Measurements from ENCODE around the gene GPR15LG.

DNA sequence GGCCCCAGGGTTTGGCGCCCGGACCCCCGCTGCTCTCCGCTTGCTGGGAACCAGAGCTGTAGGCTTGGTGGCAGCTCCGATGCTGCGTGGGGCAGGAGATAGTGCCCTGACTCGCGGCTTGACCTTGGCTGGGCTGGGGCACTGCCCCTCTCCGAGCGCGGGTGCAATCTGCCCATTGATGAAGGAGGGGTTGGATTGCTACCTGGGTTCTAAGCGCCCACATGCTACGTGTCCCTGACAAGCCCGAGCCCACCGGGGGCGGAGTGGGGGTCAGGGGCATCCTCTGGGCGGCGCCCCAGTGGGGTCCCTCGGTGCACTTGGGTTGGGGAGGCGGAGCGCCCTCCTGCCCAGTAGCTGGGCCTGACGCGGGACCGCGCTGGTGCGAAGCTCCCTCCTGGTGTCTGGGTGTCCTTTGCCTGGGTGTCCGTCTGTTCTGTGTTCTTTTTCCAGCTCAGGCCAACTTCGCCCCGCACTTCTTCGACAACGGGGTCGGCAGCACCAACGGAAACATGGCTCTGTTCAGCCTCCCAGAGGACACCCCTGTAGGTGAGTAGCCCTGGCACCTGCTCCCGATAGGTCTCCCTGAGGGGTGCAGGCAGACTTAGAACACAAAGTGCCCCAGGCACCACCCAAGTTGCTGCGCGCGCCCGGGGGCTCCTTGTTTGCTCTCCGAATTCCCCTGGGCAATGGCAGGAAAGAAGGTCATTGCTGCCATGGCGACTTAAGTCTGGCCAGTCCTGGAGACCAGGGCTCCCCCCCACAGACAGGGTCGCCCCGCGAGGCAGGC is 21.6 kb downstream of the GPR15LG start:
- TF ChIP-seq, protein P1, sequence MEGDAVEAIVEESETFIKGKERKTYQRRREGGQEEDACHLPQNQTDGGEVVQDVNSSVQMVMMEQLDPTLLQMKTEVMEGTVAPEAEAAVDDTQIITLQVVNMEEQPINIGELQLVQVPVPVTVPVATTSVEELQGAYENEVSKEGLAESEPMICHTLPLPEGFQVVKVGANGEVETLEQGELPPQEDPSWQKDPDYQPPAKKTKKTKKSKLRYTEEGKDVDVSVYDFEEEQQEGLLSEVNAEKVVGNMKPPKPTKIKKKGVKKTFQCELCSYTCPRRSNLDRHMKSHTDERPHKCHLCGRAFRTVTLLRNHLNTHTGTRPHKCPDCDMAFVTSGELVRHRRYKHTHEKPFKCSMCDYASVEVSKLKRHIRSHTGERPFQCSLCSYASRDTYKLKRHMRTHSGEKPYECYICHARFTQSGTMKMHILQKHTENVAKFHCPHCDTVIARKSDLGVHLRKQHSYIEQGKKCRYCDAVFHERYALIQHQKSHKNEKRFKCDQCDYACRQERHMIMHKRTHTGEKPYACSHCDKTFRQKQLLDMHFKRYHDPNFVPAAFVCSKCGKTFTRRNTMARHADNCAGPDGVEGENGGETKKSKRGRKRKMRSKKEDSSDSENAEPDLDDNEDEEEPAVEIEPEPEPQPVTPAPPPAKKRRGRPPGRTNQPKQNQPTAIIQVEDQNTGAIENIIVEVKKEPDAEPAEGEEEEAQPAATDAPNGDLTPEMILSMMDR (IDR thresholded peaks at IDR 0.05) = no peak
- TF ChIP-seq POLR2A (IDR thresholded peaks at IDR 0.05) = no peak

Measured in Peyer's patch (tissue), 4 donors.